Stimulated activated naive B cell treated with anti-CD40 and anti-IgM and Interleukin-4, amounts not matched to agents 10 μg/mL and 1 μg/mL and 100 μg/mL, for 72 hours (primary cell): ENCODE data around the gene TIE1.
A peak's percentile ranks its signal among the peaks of the same experiment; 100 is the strongest.

ENCODE experiments used
- ATAC-seq, 2 donors: fragments of 150-1000 bp; cut with Tn5 transposase; replicated peaks; 2 replicates each; pipeline ENCODE4 v1.10.0; 2021; ENCODE audit warnings: moderate library complexity in 1 of 2
- DNase-seq: peaks from one replicate; pipeline ENCODE4 v3.0.0; 2021
- H3K27ac Mint-ChIP-seq: one replicate; pipeline ENCODE4 v1.8.0; 2022; ENCODE audit warnings: mild to moderate bottlenecking, mixed read lengths
- H3K27me3 Mint-ChIP-seq, 2 donors: one replicate each; pipeline ENCODE4 v1.8.0; 2022; ENCODE audit warnings: mixed read lengths in 2 of 2
- H3K36me3 Mint-ChIP-seq, 2 donors: one replicate each; pipeline ENCODE4 v1.8.0; 2022; ENCODE audit warnings: mixed read lengths in 2 of 2, mild to moderate bottlenecking in 1 of 2
- H3K4me1 Mint-ChIP-seq, 2 donors: one replicate each; pipeline ENCODE4 v1.8.0; 2022; ENCODE audit warnings: mixed read lengths in 2 of 2, mild to moderate bottlenecking in 1 of 2
- H3K4me3 Mint-ChIP-seq, 2 donors: one replicate each; pipeline ENCODE4 v1.8.0; 2022; ENCODE audit warnings: mild to moderate bottlenecking in 2 of 2, mixed read lengths in 2 of 2, moderate library complexity in 1 of 2
- H3K9me3 Mint-ChIP-seq, 2 donors: one replicate each; pipeline ENCODE4 v1.8.0; 2022; ENCODE audit warnings: mixed read lengths in 2 of 2, mild to moderate bottlenecking in 1 of 2

TIE1 gene

GRCh38 chr1:43354471-43354870, 53.7 kb downstream of the TIE1 start:
- no peak overlapping the region for H3K27ac Mint-ChIP-seq

GRCh38 chr1:43354936-43355335, 54.2 kb downstream of the TIE1 start:
- ATAC-seq, result no peak

More at GRCh38 chr1:43354471-43354870, 53.7 kb downstream of the TIE1 start:
- DNase-seq (no peak), ATAC-seq (no peak)
- no peaks in the 10 kb centered on the region for H3K27me3 Mint-ChIP-seq
- H3K36me3 Mint-ChIP-seq, result peaks cover 4 to 8% of the 10 kb centered on the region in 2 donors
- H3K4me1 Mint-ChIP-seq, result peaks cover 14 to 23% of the 10 kb centered on the region in 2 donors
- no peaks in the 10 kb centered on the region for H3K9me3 Mint-ChIP-seq
- H3K4me3 Mint-ChIP-seq, result no peak overlapping the region

GRCh38 chr1:43357251-43357650, 56.5 kb downstream of the TIE1 start:
- Mint-ChIP-seq H3K36me3 (peaks cover 18 to 33% of the 10 kb centered on the region in 2 donors), H3K4me1 (peaks cover 18 to 31% of the 10 kb centered on the region in 2 donors), H3K27ac (no peak overlapping the region), H3K27me3 (no peaks in the 10 kb centered on the region), H3K4me3 (no peak overlapping the region), H3K9me3 (no peaks in the 10 kb centered on the region)
- ATAC-seq, result no peak
- no peak for DNase-seq

More at GRCh38 chr1:43354936-43355335, 54.2 kb downstream of the TIE1 start:
- H3K4me3 Mint-ChIP-seq, result no peak overlapping the region
- DNase-seq, result no peak
- peaks cover 14 to 28% of the 10 kb centered on the region in 2 donors for H3K4me1 Mint-ChIP-seq
- H3K27ac Mint-ChIP-seq, result no peak overlapping the region
- H3K27me3 Mint-ChIP-seq, result no peaks in the 10 kb centered on the region
- H3K36me3 Mint-ChIP-seq, result peaks cover 4 to 11% of the 10 kb centered on the region in 2 donors
- no peaks in the 10 kb centered on the region for H3K9me3 Mint-ChIP-seq

- Mint-ChIP-seq H3K4me1 (peaks cover 16 to 31% of the 10 kb centered on the region in 2 donors), H3K4me3 (peak overlapping the region; percentile 90 to 92)
- DNase-seq, result peak; percentile 15
Measured at GRCh38 chr1:43358121-43358745, 57.5 kb downstream of the TIE1 start.

GRCh38 chr1:43358746-43359693, 58.2 kb downstream of the TIE1 start, which contains the start of gene CDC20:
Gene CDC20, plus strand, starts transcription at chr1:43358981. Its CDS starts 235 bp downstream, at chr1:43359216.
- DNase-seq (peak; percentile 100), ATAC-seq (peak; percentile 97)
- Mint-ChIP-seq H3K4me1 (peaks cover 19 to 37% of the 10 kb centered on the region in 2 donors), H3K9me3 (no peaks in the 10 kb centered on the region), H3K27ac (peak within 1 kb of the TSS; percentile 96), H3K36me3 (peaks cover 31 to 48% of the 10 kb centered on the region in 2 donors), H3K27me3 (no peaks in the 10 kb centered on the region), H3K4me3 (peak within 1 kb of the TSS; percentile 90 to 92)

More at GRCh38 chr1:43358121-43358745, 57.5 kb downstream of the TIE1 start:
- H3K27me3 Mint-ChIP-seq, result no peaks in the 10 kb centered on the region
- peaks cover 24 to 41% of the 10 kb centered on the region in 2 donors for H3K36me3 Mint-ChIP-seq
- peak; percentile 49 to 51 for ATAC-seq
- peak overlapping the region; percentile 96 for H3K27ac Mint-ChIP-seq
- no peaks in the 10 kb centered on the region for H3K9me3 Mint-ChIP-seq

- Mint-ChIP-seq H3K4me1 (peaks cover 24 to 42% of the 10 kb centered on the region in 2 donors), H3K27me3 (no peaks in the 10 kb centered on the region), H3K9me3 (no peaks in the 10 kb centered on the region), H3K4me3 (peak overlapping the region; percentile 90 to 92), H3K36me3 (peaks cover 35 to 52% of the 10 kb centered on the region in 2 donors), H3K27ac (no peak overlapping the region)
- ATAC-seq, result no peak
- no peak for DNase-seq
Measured at GRCh38 chr1:43359696-43360095, 58.9 kb downstream of the TIE1 start.

GRCh38 chr1:43360616-43361015, 59.8 kb downstream of the TIE1 start:
- Mint-ChIP-seq H3K9me3 (no peaks in the 10 kb centered on the region), H3K4me3 (peak overlapping the region; percentile 50 to 61)

GRCh38 chr1:43363283-43363934, 62.6 kb downstream of the TIE1 start:
- Mint-ChIP-seq H3K36me3 (peaks cover 57 to 72% of the 10 kb centered on the region in 2 donors), H3K9me3 (no peaks in the 10 kb centered on the region), H3K4me1 (peaks cover 36 to 53% of the 10 kb centered on the region in 2 donors), H3K27ac (peak overlapping the region; percentile 11), H3K27me3 (no peaks in the 10 kb centered on the region), H3K4me3 (no peak overlapping the region)
- ATAC-seq, result no peak
- no peak for DNase-seq

More at GRCh38 chr1:43360616-43361015, 59.8 kb downstream of the TIE1 start:
- Mint-ChIP-seq H3K27ac (no peak overlapping the region), H3K27me3 (no peaks in the 10 kb centered on the region), H3K36me3 (peaks cover 43 to 60% of the 10 kb centered on the region in 2 donors), H3K4me1 (peaks cover 29 to 51% of the 10 kb centered on the region in 2 donors)
- no peak for DNase-seq
- no peak for ATAC-seq

- Mint-ChIP-seq H3K27me3 (no peaks in the 10 kb centered on the region), H3K4me1 (peaks cover 38 to 54% of the 10 kb centered on the region in 2 donors), H3K36me3 (peaks cover 60 to 75% of the 10 kb centered on the region in 2 donors)
Measured at GRCh38 chr1:43363935-43364525, 63.2 kb downstream of the TIE1 start.

GRCh38 chr1:43365678-43366077, 64.9 kb downstream of the TIE1 start:
- DNase-seq (no peak), ATAC-seq (no peak)
- Mint-ChIP-seq H3K27ac (peak overlapping the region; percentile 63), H3K4me1 (peaks cover 31 to 47% of the 10 kb centered on the region in 2 donors), H3K9me3 (no peaks in the 10 kb centered on the region), H3K36me3 (peaks cover 61 to 69% of the 10 kb centered on the region in 2 donors), H3K27me3 (no peaks in the 10 kb centered on the region), H3K4me3 (peak overlapping the region; percentile 86 to 100)

More at GRCh38 chr1:43363935-43364525, 63.2 kb downstream of the TIE1 start:
- no peak for ATAC-seq
- peak overlapping the region; percentile 10 for H3K27ac Mint-ChIP-seq
- no peaks in the 10 kb centered on the region for H3K9me3 Mint-ChIP-seq
- no peak for DNase-seq
- no peak overlapping the region for H3K4me3 Mint-ChIP-seq

GRCh38 chr1:43366179-43366578, 65.4 kb downstream of the TIE1 start:
- peak overlapping the region; percentile 86 to 100 for H3K4me3 Mint-ChIP-seq
- H3K27me3 Mint-ChIP-seq, result no peaks in the 10 kb centered on the region
- peak overlapping the region; percentile 63 for H3K27ac Mint-ChIP-seq
- ATAC-seq, result no peak
- H3K4me1 Mint-ChIP-seq, result peaks cover 33 to 50% of the 10 kb centered on the region in 2 donors
- peaks cover 60 to 67% of the 10 kb centered on the region in 2 donors for H3K36me3 Mint-ChIP-seq
- DNase-seq, result no peak
- no peaks in the 10 kb centered on the region for H3K9me3 Mint-ChIP-seq

- ATAC-seq, result no peak
- Mint-ChIP-seq H3K4me1 (peaks cover 35 to 50% of the 10 kb centered on the region in 2 donors), H3K4me3 (peak overlapping the region; percentile 86 to 100), H3K36me3 (peaks cover 55 to 65% of the 10 kb centered on the region in 2 donors), H3K27ac (peak overlapping the region; percentile 95), H3K27me3 (no peaks in the 10 kb centered on the region), H3K9me3 (no peaks in the 10 kb centered on the region)
- no peak for DNase-seq
Measured at GRCh38 chr1:43366601-43367025, 65.8 kb downstream of the TIE1 start.

- Mint-ChIP-seq H3K4me3 (peak overlapping the region; percentile 86 to 100), H3K27ac (peak overlapping the region; percentile 95), H3K36me3 (peaks cover 49 to 60% of the 10 kb centered on the region in 2 donors), H3K27me3 (no peaks in the 10 kb centered on the region), H3K4me1 (peaks cover 35 to 50% of the 10 kb centered on the region in 2 donors), H3K9me3 (no peaks in the 10 kb centered on the region)
- ATAC-seq (peak; percentile 49 to 58), DNase-seq (no peak)
Measured at GRCh38 chr1:43367026-43367903, 66.5 kb downstream of the TIE1 start.
